Thoracic aorta (tissue), 2 donors: Measurements from ENCODE around the gene NCOA3. TPM values are rescaled to one million over a fixed set of nuclear protein-coding genes. Genes with fewer than 3 reads are reported as not detected.

ENCODE experiments used
- ATAC-seq: fragments of 150-250 bp; one replicate; pipeline ENCODE4 v1.8.0; 2017; ENCODE audit warnings: low read depth; ENCODE audit not compliant: insufficient number of reproducible peaks, low FRiP score
- DNase-seq: peaks from one replicate; pipeline ENCODE4 v3.0.0-alpha.2; 2020; ENCODE audit warnings: low spot score
- H3K27ac ChIP-seq, 2 donors: fragments of 200-600 bp; sonication (generic); 1 replicate in 1 of 2; 2 replicates in 1 of 2; pipeline ENCODE4 v1.5.1; 2016; ENCODE audit warnings: mild to moderate bottlenecking in 2 of 2, moderate library complexity in 2 of 2
- H3K27me3 ChIP-seq: fragments of 200-600 bp; sonication (generic); replicated peaks from 2 replicates; pipeline ENCODE4 v1.6.0; 2016; ENCODE audit warnings: mild to moderate bottlenecking; ENCODE audit not compliant: insufficient read depth
- H3K36me3 ChIP-seq: fragments of 200-600 bp; sonication (generic); one replicate; pipeline ENCODE4 v1.5.1; 2016
- H3K4me1 ChIP-seq, 2 donors: fragments of 200-600 bp; sonication (generic); 1 replicate in 1 of 2; 2 replicates in 1 of 2; pipeline versions ENCODE4 v1.5.1 to v1.6.0; 2016; ENCODE audit warnings: low read depth in 2 of 2, mild to moderate bottlenecking in 1 of 2; ENCODE audit not compliant: control insufficient read depth in 1 of 2
- H3K4me3 ChIP-seq: fragments of 200-600 bp; sonication (generic); 2 replicates; pipeline ENCODE4 v1.5.1; 2016; ENCODE audit warnings: mild to moderate bottlenecking
- H3K9me3 ChIP-seq: fragments of 200-600 bp; sonication (generic); 2 replicates; pipeline ENCODE4 v1.5.1; 2016
- total RNA-seq, 2 donors: library from RNA; depleted of rRNA; stranded (reverse); fragments of >200 nt; gene quantifications; one replicate each; pipeline versions ENCODE4 v1.1.0 to v1.2.3, GENCODE V29; 2016
- TF ChIP-seq, protein P1 (sequence below): fragments of 200-600 bp; sonication (generic); IDR thresholded peaks from one replicate; pipeline ENCODE4 v1.5.1; 2019; ENCODE audit warnings: antibody characterized with exemption

NCOA3 gene
- total RNA-seq, 2 donors from 2014 or later: 44.3 to 68.1 TPM

DNA sequence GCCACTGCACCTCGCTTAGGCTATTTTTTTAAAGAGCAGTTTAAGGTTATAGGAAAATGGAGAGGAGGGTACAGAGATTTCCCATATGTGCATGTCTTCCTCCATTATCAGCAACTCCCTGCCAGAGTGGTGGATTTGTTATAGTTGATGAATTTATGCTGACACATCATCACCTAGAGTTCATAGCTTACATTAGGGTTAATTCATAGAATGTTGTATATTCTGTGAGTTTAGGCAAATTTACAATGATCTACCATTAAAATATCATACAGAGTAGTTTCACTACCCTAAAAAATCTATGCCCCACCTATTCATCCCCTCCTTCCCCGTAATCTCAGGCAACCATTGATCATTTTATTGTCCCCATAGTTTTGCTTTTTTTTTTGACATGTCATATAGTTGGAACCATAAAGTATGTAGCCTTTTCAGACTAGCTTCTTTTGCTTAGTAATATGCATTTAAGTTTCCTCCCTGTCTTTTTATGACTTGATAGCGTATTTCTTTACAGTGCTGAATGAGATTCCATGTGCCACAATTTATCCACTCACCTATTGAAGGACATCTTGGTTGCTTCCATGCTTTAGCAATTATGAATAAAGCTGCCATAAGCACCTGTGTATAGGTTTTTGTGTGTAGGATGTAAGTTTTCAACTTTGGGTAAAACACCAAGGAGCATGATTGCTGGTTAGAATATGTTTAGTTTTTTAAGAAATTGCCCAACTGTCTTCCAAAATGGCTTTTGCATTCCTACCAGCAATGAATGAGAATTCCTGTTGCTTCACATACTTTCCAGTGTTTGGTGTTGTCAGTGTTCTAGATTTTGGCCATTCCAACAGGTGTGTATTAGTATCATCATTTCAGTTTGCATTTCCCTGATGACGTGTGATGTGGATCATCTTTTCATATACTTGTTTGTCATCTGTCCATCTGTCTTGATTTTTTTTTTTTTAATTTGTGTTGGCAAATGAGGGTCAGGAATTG lies 60.2 kb downstream of the NCOA3 start:
- H3K27ac ChIP-seq: no peak overlapping the region
- H3K9me3 ChIP-seq: no peaks in the 10 kb centered on the region
- TF ChIP-seq, protein P1, sequence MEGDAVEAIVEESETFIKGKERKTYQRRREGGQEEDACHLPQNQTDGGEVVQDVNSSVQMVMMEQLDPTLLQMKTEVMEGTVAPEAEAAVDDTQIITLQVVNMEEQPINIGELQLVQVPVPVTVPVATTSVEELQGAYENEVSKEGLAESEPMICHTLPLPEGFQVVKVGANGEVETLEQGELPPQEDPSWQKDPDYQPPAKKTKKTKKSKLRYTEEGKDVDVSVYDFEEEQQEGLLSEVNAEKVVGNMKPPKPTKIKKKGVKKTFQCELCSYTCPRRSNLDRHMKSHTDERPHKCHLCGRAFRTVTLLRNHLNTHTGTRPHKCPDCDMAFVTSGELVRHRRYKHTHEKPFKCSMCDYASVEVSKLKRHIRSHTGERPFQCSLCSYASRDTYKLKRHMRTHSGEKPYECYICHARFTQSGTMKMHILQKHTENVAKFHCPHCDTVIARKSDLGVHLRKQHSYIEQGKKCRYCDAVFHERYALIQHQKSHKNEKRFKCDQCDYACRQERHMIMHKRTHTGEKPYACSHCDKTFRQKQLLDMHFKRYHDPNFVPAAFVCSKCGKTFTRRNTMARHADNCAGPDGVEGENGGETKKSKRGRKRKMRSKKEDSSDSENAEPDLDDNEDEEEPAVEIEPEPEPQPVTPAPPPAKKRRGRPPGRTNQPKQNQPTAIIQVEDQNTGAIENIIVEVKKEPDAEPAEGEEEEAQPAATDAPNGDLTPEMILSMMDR: no peak
- H3K4me3 ChIP-seq: no peak overlapping the region
- H3K36me3 ChIP-seq: no peaks in the 10 kb centered on the region
- DNase-seq (no peak), ATAC-seq (no peak)
- H3K4me1 ChIP-seq: peaks cover 18 to 63% of the 10 kb centered on the region in 2 donors
- no peaks in the 10 kb centered on the region for H3K27me3 ChIP-seq

DNA sequence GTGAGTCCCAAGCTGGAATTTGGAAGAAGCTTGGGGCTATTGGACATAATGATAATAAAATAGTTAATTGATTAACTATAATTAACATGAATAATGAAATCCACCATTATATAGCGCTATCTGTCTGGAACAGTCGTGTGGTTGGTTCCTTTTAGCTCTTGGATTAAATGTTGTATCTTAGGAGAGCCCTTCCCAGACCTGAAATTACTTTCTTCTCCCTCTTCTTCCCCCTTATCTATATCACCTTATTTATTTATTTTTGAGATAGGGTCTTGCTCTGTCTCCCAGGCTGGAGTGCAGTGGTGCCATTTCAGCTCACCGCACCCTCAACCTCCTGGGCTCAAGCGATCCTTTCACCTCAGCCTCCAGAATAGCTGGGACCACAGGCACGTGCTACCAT lies 64.6 kb downstream of the NCOA3 start:
- H3K36me3 ChIP-seq: no peaks in the 10 kb centered on the region
- ATAC-seq (no peak), DNase-seq (no peak)
- no peak overlapping the region for H3K27ac ChIP-seq
- H3K4me1 ChIP-seq: peaks cover 16 to 44% of the 10 kb centered on the region in 2 donors
- no peak overlapping the region for H3K4me3 ChIP-seq
- no peaks in the 10 kb centered on the region for H3K27me3 ChIP-seq
- TF ChIP-seq, protein P1: no peak
- peaks cover 4% of the 10 kb centered on the region for H3K9me3 ChIP-seq

DNA sequence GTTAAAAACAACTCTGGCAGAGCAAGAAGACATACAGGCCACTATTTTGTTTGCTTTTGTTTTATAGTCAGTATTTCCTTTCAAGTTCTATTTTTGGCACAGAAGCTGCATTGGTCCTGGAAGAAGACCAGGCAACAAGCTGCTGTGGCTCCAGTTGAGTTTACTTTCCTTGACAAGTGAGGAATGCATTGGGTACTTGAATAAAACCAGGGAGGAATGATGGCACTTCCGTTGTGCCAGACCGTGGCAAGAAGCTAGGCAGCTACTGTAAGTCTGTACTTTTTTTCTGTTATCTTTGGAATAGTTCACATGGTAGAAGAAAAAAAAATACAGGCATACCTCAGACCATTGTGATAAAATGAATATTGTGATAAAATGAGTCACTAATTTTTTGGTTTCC lies 66.3 kb downstream of the NCOA3 start:
- peak overlapping the region; percentile 10 for H3K4me3 ChIP-seq
- H3K36me3 ChIP-seq: no peaks in the 10 kb centered on the region
- TF ChIP-seq, protein P1: no peak
- peaks cover 10% of the 10 kb centered on the region for H3K9me3 ChIP-seq
- no peak for DNase-seq
- peak; percentile 80 for ATAC-seq
- H3K4me1 ChIP-seq: peaks cover 16 to 35% of the 10 kb centered on the region in 2 donors
- H3K27ac ChIP-seq: peak overlapping the region; percentile 27 to 72
- no peaks in the 10 kb centered on the region for H3K27me3 ChIP-seq

DNA sequence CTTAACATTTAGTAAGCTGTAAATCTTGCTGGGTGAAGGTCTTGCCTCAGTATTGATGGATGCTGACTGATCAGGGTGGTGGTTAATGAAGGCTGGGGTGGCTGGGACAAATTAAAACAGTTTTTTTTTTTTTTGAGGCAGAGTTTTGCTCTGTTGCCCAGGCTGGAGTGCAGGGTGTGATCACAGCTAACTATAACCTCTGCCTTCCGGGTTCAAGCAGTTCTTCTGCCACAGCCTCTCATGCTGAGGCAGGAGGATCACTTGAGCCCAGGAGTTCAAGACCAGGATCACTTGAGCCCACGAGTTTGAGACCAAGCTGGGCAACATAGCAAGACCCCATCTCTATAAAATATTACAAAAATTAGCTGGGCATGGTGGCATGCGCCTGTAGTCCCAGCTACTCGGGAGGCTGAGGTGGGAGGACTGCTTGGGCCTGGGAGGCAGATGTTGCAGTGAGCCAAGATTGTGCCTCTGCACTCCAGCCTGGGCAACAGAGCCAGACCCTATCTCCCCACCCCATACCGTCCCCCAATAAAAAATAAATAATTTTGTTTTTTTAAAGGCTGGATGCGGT lies 67.2 kb downstream of the NCOA3 start:
- Histone ChIP-seq H3K36me3 (no peaks in the 10 kb centered on the region), H3K9me3 (peaks cover 10% of the 10 kb centered on the region), H3K27ac (peak overlapping the region; percentile 55 to 72), H3K27me3 (no peaks in the 10 kb centered on the region), H3K4me3 (no peak overlapping the region), H3K4me1 (peaks cover 16 to 32% of the 10 kb centered on the region in 2 donors)
- no peak for ATAC-seq
- TF ChIP-seq, protein P1: no peak
- DNase-seq: no peak

DNA sequence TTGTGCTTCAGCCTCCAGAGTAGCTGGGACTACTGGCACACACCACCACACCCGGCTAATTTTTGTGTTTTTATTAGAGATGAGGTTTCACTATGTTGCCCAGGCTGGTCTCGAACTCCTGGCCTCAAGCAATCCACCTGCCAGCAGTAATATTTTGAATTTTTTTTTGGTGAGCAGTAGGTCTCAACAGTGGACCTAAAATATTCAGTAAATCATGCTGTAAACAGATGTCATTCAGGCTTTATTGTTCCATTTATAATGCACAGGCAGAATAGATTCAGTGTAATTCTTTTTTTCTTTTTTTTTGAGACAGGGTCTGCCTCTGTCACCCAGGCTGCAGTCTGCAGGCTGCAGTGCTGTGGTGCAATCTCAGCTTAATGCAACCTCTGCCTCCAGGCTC lies 69.7 kb downstream of the NCOA3 start:
- no peaks in the 10 kb centered on the region for H3K36me3 ChIP-seq
- peaks cover 10% of the 10 kb centered on the region for H3K9me3 ChIP-seq
- DNase-seq (no peak), ATAC-seq (no peak)
- no peaks in the 10 kb centered on the region for H3K27me3 ChIP-seq
- H3K27ac ChIP-seq: no peak overlapping the region
- TF ChIP-seq, protein P1: no peak
- H3K4me3 ChIP-seq: no peak overlapping the region
- peaks cover 32 to 36% of the 10 kb centered on the region in 2 donors for H3K4me1 ChIP-seq
